A549 (cell line): ENCODE data around the gene FOXP3. TPM values are rescaled to one million over a fixed set of nuclear protein-coding genes. Genes with fewer than 3 reads are reported as not detected.
A peak's percentile ranks its signal among the peaks of the same experiment; 100 is the strongest.

ENCODE experiments used
- ATAC-seq, 2 experiments: fragments of 200-7000 bp in 1 of 2; fragments of >200 bp in 1 of 2; cut with Nextera tagmentation in 1 of 2; cut with Tn5 transposase in 1 of 2; 3 replicates each; pipeline versions ENCODE4 v1.8.0 to v1.9.1; 2018 to 2020; ENCODE audit warnings: mild to moderate bottlenecking in 1 of 2, moderate library complexity in 1 of 2
- CTCF ChIA-PET: fragments of 300-600 bp; sonication (Branson Sonifier 250); formaldehyde crosslinking; extraction: SDS; loops from one replicate; lab custom pipeline; 2021; ENCODE audit warnings: antibody characterized with exemption, inconsistent platforms; lab: Yijun Ruan, JAX
- POLR2A ChIA-PET: fragments of 350-600 bp; formaldehyde crosslinking; extraction: SDS; loops from one replicate; lab custom pipeline; 2021; ENCODE audit warnings: antibody characterized with exemption, inconsistent platforms; lab: Yijun Ruan, JAX
- DNase-seq, 2 experiments: peaks; one replicate each; pipeline versions ENCODE4 v3.0.0 to v3.0.0-alpha.2; 2011 to 2016; ENCODE audit warnings: low read depth in 1 of 2, low spot score in 1 of 2
- FAIRE-seq: peaks from 2 replicates; lab custom pipeline; 2011; peaks lifted over from hg19 to GRCh38; lab: Jason Lieb, UNC
- H3K27ac ChIP-seq, 2 experiments: fragments of >200 bp; sonication (Bioruptor Twin); formaldehyde crosslinking; 3 replicates each; pipeline ENCODE4 v1.5.1; 2016 to 2017
- H3K4me1 ChIP-seq: fragments of >200 bp; sonication (Bioruptor Twin); formaldehyde crosslinking; 3 replicates; pipeline ENCODE4 v1.6.1; 2016
- H3K4me2 ChIP-seq: fragments of >200 bp; sonication (Bioruptor Twin); formaldehyde crosslinking; 3 replicates; pipeline ENCODE4 v1.6.1; 2016
- H3K4me3 ChIP-seq: fragments of >200 bp; sonication (Bioruptor Twin); formaldehyde crosslinking; 3 replicates; pipeline ENCODE4 v1.5.1; 2016
- H3K9me3 ChIP-seq: fragments of >200 bp; sonication (Bioruptor Twin); formaldehyde crosslinking; 3 replicates; pipeline ENCODE4 v1.6.1; 2016
- ATOH8 ChIP-seq: fragments of 250-450 bp; sonication (Bioruptor Pico); IDR thresholded peaks from 2 replicates; pipeline ENCODE4 v1.5.0; 2020; ENCODE audit warnings: low read depth, mild to moderate bottlenecking, moderate library complexity
- CBX8 ChIP-seq: fragments of 200-600 bp; sonication (generic); IDR thresholded peaks from 2 replicates; pipeline ENCODE4 v1.6.1; 2016
- E2F6 ChIP-seq: IDR thresholded peaks from 2 replicates; pipeline ENCODE4 v1.6.1; 2012; ENCODE audit warnings: low read depth, borderline replicate concordance
- FOXS1 ChIP-seq: fragments of 250-450 bp; sonication (Bioruptor Pico); IDR thresholded peaks from 2 replicates; pipeline ENCODE4 v1.5.0; 2020; ENCODE audit warnings: mild to moderate bottlenecking, moderate library complexity
- HEYL ChIP-seq: fragments of 250-450 bp; sonication (Bioruptor Pico); IDR thresholded peaks from 2 replicates; pipeline ENCODE4 v1.8.0; 2021; ENCODE audit warnings: mild to moderate bottlenecking, moderate library complexity
- HOXA7 ChIP-seq: fragments of 250-450 bp; sonication (Bioruptor Pico); IDR thresholded peaks from 2 replicates; pipeline ENCODE4 v1.5.0; 2020; ENCODE audit warnings: mild to moderate bottlenecking, moderate library complexity
- HOXB13 ChIP-seq: fragments of 250-450 bp; sonication (Bioruptor Pico); IDR thresholded peaks from 2 replicates; pipeline ENCODE4 v1.5.0; 2020; ENCODE audit warnings: low read depth, mild to moderate bottlenecking, moderate library complexity
- JUN ChIP-seq, 2 experiments: fragments of >200 bp; sonication (Bioruptor Twin); formaldehyde crosslinking; IDR thresholded peaks; 2 replicates in 1 of 2; 3 replicates in 1 of 2; pipeline ENCODE4 v1.6.1; 2016 to 2017
- KDM1A ChIP-seq: fragments of 200-600 bp; sonication (generic); IDR thresholded peaks from 2 replicates; pipeline ENCODE4 v1.6.1; 2016; ENCODE audit warnings: low read depth, mild to moderate bottlenecking
- MAX ChIP-seq: IDR thresholded peaks from 2 replicates; pipeline ENCODE4 v1.6.1; 2012
- MYC ChIP-seq: IDR thresholded peaks from 2 replicates; pipeline ENCODE4 v1.6.1; 2012; ENCODE audit warnings: mild to moderate bottlenecking, inconsistent platforms, low read length, improper control_type of control experiment, borderline replicate concordance
- NR3C1 ChIP-seq: fragments of >200 bp; sonication (Bioruptor Twin); formaldehyde crosslinking; IDR thresholded peaks from 3 replicates; pipeline ENCODE4 v1.6.1; 2017
- PHF8 ChIP-seq: fragments of 200-600 bp; sonication (generic); IDR thresholded peaks from 2 replicates; pipeline ENCODE4 v1.6.1; 2016; ENCODE audit warnings: low read depth, mild to moderate bottlenecking, antibody characterized with exemption, moderate library complexity, borderline replicate concordance
- POLR2A ChIP-seq: IDR thresholded peaks from 2 replicates; pipeline ENCODE4 v1.6.1; 2012; ENCODE audit warnings: mild to moderate bottlenecking, low read length
- REST ChIP-seq: fragments of 200-600 bp; sonication (generic); IDR thresholded peaks from 2 replicates; pipeline ENCODE4 v1.6.1; 2016; ENCODE audit warnings: antibody characterized with exemption, mild to moderate bottlenecking, moderate library complexity
- RNF2 ChIP-seq: fragments of 200-600 bp; sonication (generic); IDR thresholded peaks from 2 replicates; pipeline ENCODE4 v1.6.1; 2016; ENCODE audit warnings: low read depth, mild to moderate bottlenecking, antibody characterized with exemption, moderate library complexity, borderline replicate concordance
- SMC3 ChIP-seq: fragments of >200 bp; sonication (Bioruptor Twin); formaldehyde crosslinking; IDR thresholded peaks from 3 replicates; pipeline ENCODE4 v1.6.1; 2018; ENCODE audit warnings: inconsistent platforms
- SREBF2 ChIP-seq: fragments of 450-650 bp; IDR thresholded peaks from 2 replicates; pipeline ENCODE4 v1.6.1; 2014; ENCODE audit warnings: mild to moderate bottlenecking, moderate library complexity
- TFCP2L1 ChIP-seq: fragments of 250-450 bp; sonication (Bioruptor Pico); IDR thresholded peaks from 2 replicates; pipeline ENCODE4 v1.5.0; 2021; ENCODE audit warnings: mild to moderate bottlenecking
- ZC3H11A ChIP-seq: fragments of 450-650 bp; IDR thresholded peaks from 2 replicates; pipeline ENCODE4 v1.6.1; 2014; ENCODE audit warnings: antibody characterized with exemption, mild to moderate bottlenecking
- WGBS: methylation state at CpG from one replicate; pipeline ENCODE4 v1.1.6; 2017; ENCODE audit errors: missing lambda C conversion rate; 5-methylcytosine and 5-hydroxymethylcytosine counted together
- polyA plus RNA-seq, 4 experiments: library from polyadenylated mRNA; depleted of rRNA in 3 of 4; stranded (reverse); fragments of >200 nt; fragmentation: RNase III in 1 of 4; extraction: RNeasy Plus Mini Kit Qiagen cat#74134 plus additional on column Dnase treatment in 1 of 4; gene quantifications; 2 replicates in 3 of 4; 3 replicates in 1 of 4; pipeline ENCODE4 v1.2.3, GENCODE V29; 2011 to 2017

The FOXP3 gene
- polyA plus RNA-seq, 2 of the 4 experiments (the other 2 are of a cell fraction): 0.04 to 0.13 TPM

- TF ChIP-seq REST: no peak
- TF ChIP-seq, all 56 proteins: peak for 0
These were observed 7.9 kb upstream of the FOXP3 start (continued) for GRCh38 chrX:49272421-49272820.

GRCh38 chrX:49271341-49271740, 6.8 kb upstream of the FOXP3 start:
- peak overlapping the region; percentile 97 for H3K4me2 ChIP-seq
- peaks cover 29% of the 10 kb centered on the region; the same call in 2 of the 3 replicates for H3K4me1 ChIP-seq
- H3K27ac ChIP-seq: no peak overlapping the region
- no peaks in the 10 kb centered on the region for H3K9me3 ChIP-seq
- no peak for TF ChIP-seq TFCP2L1
- TF ChIP-seq HEYL: no peak
- no peak for TF ChIP-seq CBX8
- no peak for TF ChIP-seq MYC
- no peak for TF ChIP-seq SREBF2
- no peak for TF ChIP-seq FOXS1 (CRISPR knock-in tag)
- TF ChIP-seq RNF2: no peak
- no peak for TF ChIP-seq HOXB13 (CRISPR knock-in tag)
- TF ChIP-seq ATOH8 (CRISPR knock-in tag): no peak
- no peak for TF ChIP-seq E2F6
- no peak for TF ChIP-seq NR3C1
- TF ChIP-seq POLR2A: no peak
- TF ChIP-seq, all 56 proteins: peak for 0
- WGBS: 88% methylated on average over 2 of the region's 2 CpGs
- no peak for DNase-seq
- no peak for ATAC-seq
- POLR2A ChIA-PET: interaction anchor here (1.6 kb wide), 1 partner anchor 81 kb away, joined by 4 read pairs; no protein-coding TSS in a partner anchor
- H3K4me3 ChIP-seq: peak overlapping the region; percentile 91; the same call in 2 of the 3 replicates
- CTCF ChIA-PET: no interaction called here
- FAIRE-seq: no peak

- peak overlapping the region; percentile 99 for H3K27ac ChIP-seq
- POLR2A ChIA-PET: interaction anchor here (1.6 kb wide), 1 partner anchor 80 kb away, joined by 4 read pairs; no protein-coding TSS in a partner anchor
- no peak for ATAC-seq
These were observed 5.9 kb upstream of the FOXP3 start for GRCh38 chrX:49270249-49270921.

More at GRCh38 chrX:49270249-49270921, 5.9 kb upstream of the FOXP3 start:
- peak overlapping the region; percentile 91 for H3K4me3 ChIP-seq
- H3K4me1 ChIP-seq: peaks cover 29% of the 10 kb centered on the region; the same call in 2 of the 3 replicates
- FAIRE-seq (no peak), DNase-seq (peak in 1 of 2 experiments; percentile 5)
- TF ChIP-seq PHF8: 0 out of 2 replicates have a peak, but pooled peaks have one; percentile 0
- peak; percentile 85 for TF ChIP-seq MAX
- TF ChIP-seq JUN (IDR thresholded peaks at IDR 0.05): no peak
- no peak for TF ChIP-seq HEYL
- TF ChIP-seq SMC3: no peak
- TF ChIP-seq HOXA7 (CRISPR knock-in tag): no peak
- no peak for TF ChIP-seq KDM1A
- no peak for TF ChIP-seq ZC3H11A
- TF ChIP-seq E2F6: peak; percentile 89
- H3K4me2 ChIP-seq: peak overlapping the region; percentile 97
- CTCF ChIA-PET: no interaction called here
- 56% methylated on average over 37 of the region's 66 CpGs for WGBS
- H3K9me3 ChIP-seq: no peaks in the 10 kb centered on the region
